ENCODE measurements around the gene SLC38A4.

GRCh38 chr12:46777587-46777986 is 48.2 kb downstream of the SLC38A4 start:
- TF ChIP-seq CTCF (IDR thresholded peaks at IDR 0.05) (no peak), EP300 (IDR thresholded peaks at IDR 0.05) (no peak)
